Subcutaneous abdominal adipose tissue (tissue), 5 donors: Measurements from ENCODE around the gene SCN5A.

Experiments
- H3K27ac ChIP-seq: one replicate; pipeline ENCODE4 v1.7.0; 2013; ENCODE audit warnings: low read depth, mild to moderate bottlenecking, inconsistent platforms, low read length, moderate library complexity
- H3K27me3 ChIP-seq, 5 donors: one replicate each; pipeline ENCODE4 v1.7.0; 2013; ENCODE audit warnings: low read length in 5 of 5, inconsistent platforms in 1 of 5; ENCODE audit not compliant: control insufficient read depth in 5 of 5, insufficient read depth in 4 of 5
- H3K36me3 ChIP-seq, 5 donors: one replicate each; pipeline ENCODE4 v1.7.0; 2013; ENCODE audit warnings: low read length in 5 of 5; ENCODE audit not compliant: control insufficient read depth in 5 of 5, insufficient read depth in 5 of 5
- H3K4me1 ChIP-seq, 5 donors: one replicate each; pipeline ENCODE4 v1.7.0; 2013; ENCODE audit warnings: low read length in 5 of 5, mild to moderate bottlenecking in 3 of 5, moderate library complexity in 1 of 5; ENCODE audit not compliant: control insufficient read depth in 5 of 5, insufficient read depth in 5 of 5
- H3K4me3 ChIP-seq, 5 donors: one replicate each; pipeline ENCODE4 v1.7.0; 2013; ENCODE audit warnings: low read length in 5 of 5, low read depth in 1 of 5
- H3K9ac ChIP-seq, 5 donors: one replicate each; pipeline ENCODE4 v1.7.0; 2013; ENCODE audit warnings: low read length in 5 of 5, mild to moderate bottlenecking in 4 of 5, moderate library complexity in 3 of 5
- H3K9me3 ChIP-seq, 5 donors: one replicate each; pipeline ENCODE4 v1.7.0; 2013; ENCODE audit warnings: low read length in 5 of 5; ENCODE audit not compliant: control insufficient read depth in 5 of 5
- donor health status: healthy.
- donor health status: healthy.
- donor health status: healthy.
- donor health status: healthy.
- donor health status: healthy.

Gene SCN5A

GRCh38 chr3:38648024-38648658 is 1.3 kb downstream of the SCN5A start:
- Histone ChIP-seq H3K9me3 (peaks cover 0 to 4% (median 0%) of the 10 kb centered on the region in 5 donors), H3K4me1 (peaks cover 3 to 23% (median 14%) of the 10 kb centered on the region in 5 donors), H3K4me3 (no peak overlapping the region), H3K27me3 (peaks cover 15 to 47% (median 40%) of the 10 kb centered on the region in 5 donors), H3K27ac (no peak overlapping the region), H3K36me3 (no peaks in the 10 kb centered on the region), H3K9ac (no peak overlapping the region)

GRCh38 chr3:38647217-38647970 is 2.1 kb downstream of the SCN5A start:
- no peaks in the 10 kb centered on the region for H3K36me3 ChIP-seq
- no peak overlapping the region for H3K27ac ChIP-seq
- H3K27me3 ChIP-seq: peaks cover 22 to 49% (median 40%) of the 10 kb centered on the region in 5 donors
- no peaks in the 10 kb centered on the region for H3K9me3 ChIP-seq
- H3K9ac ChIP-seq: no peak overlapping the region
- no peak overlapping the region for H3K4me3 ChIP-seq
- H3K4me1 ChIP-seq: peaks cover 3 to 23% (median 14%) of the 10 kb centered on the region in 5 donors

- H3K36me3 ChIP-seq: no peaks in the 10 kb centered on the region
- no peaks in the 10 kb centered on the region for H3K9me3 ChIP-seq
- H3K4me1 ChIP-seq: peaks cover 3 to 23% (median 14%) of the 10 kb centered on the region in 5 donors
- no peak overlapping the region for H3K27ac ChIP-seq
- H3K27me3 ChIP-seq: peaks cover 22 to 49% (median 39%) of the 10 kb centered on the region in 5 donors
- H3K4me3 ChIP-seq: no peak overlapping the region
- H3K9ac ChIP-seq: no peak overlapping the region
Measured at GRCh38 chr3:38646630-38647029, 2.9 kb downstream of the SCN5A start.

DNA sequence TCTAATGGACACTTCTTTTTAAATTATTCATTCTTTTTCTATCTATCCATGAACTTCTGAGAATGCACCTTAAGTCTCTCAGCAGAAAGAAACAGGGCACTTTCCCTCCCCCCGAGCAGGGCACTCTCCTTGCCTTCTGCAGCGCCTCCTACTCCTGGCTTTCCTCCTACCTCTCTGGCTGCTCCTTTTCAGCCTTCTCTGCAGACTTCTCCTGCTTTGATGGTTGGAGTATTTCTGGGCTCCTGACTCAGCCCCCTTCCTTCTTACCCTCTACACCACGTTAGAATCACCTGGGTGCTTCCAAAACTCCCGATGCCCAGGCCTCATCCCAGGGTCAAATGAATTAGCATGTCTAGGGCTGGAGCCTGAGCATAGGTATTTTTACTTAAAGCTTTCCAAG is 3.4 kb downstream of the SCN5A start:
- Histone ChIP-seq H3K4me1 (peaks cover 3 to 20% (median 13%) of the 10 kb centered on the region in 5 donors), H3K27ac (no peak overlapping the region), H3K9ac (no peak overlapping the region), H3K4me3 (no peak overlapping the region), H3K27me3 (peaks cover 22 to 53% (median 36%) of the 10 kb centered on the region in 5 donors), H3K9me3 (no peaks in the 10 kb centered on the region), H3K36me3 (no peaks in the 10 kb centered on the region)

DNA sequence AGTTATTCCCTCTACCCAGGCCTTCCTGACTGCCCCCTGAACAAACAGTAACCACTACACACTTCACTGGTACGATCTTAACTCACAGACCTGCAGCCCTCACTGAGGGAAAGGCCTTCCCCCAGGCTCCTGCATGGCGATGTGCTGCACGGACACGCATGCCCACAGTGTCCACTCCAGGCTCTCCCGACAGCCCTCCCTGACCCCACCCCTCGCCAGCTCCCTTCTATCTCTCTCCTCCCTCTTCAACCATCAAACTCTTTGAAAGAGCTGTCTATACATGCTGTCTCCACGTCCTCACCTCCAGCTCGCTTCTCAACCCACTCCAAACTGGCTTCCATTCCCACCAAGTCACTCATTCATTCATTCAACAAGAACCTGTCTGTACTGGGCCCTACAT is 3.9 kb downstream of the SCN5A start:
- H3K4me3 ChIP-seq: no peak overlapping the region
- H3K9me3 ChIP-seq: no peaks in the 10 kb centered on the region
- H3K36me3 ChIP-seq: no peaks in the 10 kb centered on the region
- peaks cover 3 to 17% (median 13%) of the 10 kb centered on the region in 5 donors for H3K4me1 ChIP-seq
- H3K9ac ChIP-seq: no peak overlapping the region
- no peak overlapping the region for H3K27ac ChIP-seq
- H3K27me3 ChIP-seq: peaks cover 22 to 56% (median 33%) of the 10 kb centered on the region in 5 donors

DNA sequence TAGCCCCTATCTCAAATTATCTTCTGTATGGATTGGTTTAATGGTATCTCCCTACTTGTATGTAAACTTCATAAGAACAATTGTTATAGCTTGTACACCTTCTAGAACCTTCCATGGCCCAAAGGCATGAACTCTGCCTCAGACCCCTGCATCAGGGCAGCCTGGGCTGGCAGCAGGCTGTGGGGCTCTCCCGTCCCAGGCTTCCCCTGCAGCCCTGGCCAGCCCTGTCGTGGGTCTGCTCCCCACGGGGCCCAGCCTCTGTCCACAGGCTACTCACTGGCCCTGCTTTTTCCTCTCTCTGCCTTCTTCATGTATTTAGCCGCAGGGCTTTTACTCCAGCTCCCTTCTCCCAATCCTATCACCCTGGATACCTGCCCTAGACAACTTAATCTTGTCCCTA is 4.4 kb downstream of the SCN5A start:
- peaks cover 22 to 56% (median 32%) of the 10 kb centered on the region in 5 donors for H3K27me3 ChIP-seq
- no peak overlapping the region for H3K4me3 ChIP-seq
- no peak overlapping the region for H3K9ac ChIP-seq
- H3K36me3 ChIP-seq: no peaks in the 10 kb centered on the region
- no peak overlapping the region for H3K27ac ChIP-seq
- peaks cover 2 to 15% (median 12%) of the 10 kb centered on the region in 5 donors for H3K4me1 ChIP-seq
- no peaks in the 10 kb centered on the region for H3K9me3 ChIP-seq

DNA sequence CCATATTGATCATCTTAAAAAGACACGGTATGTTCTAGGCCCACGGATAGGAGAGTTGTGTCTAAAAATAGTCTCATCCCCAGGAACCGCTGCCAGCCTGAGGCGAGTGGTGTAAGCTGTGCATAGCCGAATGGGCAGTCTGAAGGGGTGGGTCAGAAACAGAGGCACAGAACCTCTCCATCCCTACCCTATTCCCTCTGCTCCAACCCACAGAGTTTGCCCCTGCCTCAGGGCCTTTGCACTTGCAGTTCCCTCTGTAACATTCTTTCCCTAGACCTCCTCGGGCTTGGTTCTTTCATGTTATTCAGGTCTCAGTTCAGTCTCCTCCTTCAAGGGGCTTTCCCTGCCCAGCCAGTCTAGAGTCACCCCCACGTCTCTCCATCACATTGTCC is 4.8 kb downstream of the SCN5A start:
- Histone ChIP-seq H3K9ac (no peak overlapping the region), H3K36me3 (no peaks in the 10 kb centered on the region), H3K4me1 (peaks cover 0 to 11% (median 8%) of the 10 kb centered on the region in 5 donors), H3K9me3 (no peaks in the 10 kb centered on the region), H3K4me3 (no peak overlapping the region), H3K27ac (no peak overlapping the region), H3K27me3 (peaks cover 22 to 56% (median 32%) of the 10 kb centered on the region in 5 donors)

DNA sequence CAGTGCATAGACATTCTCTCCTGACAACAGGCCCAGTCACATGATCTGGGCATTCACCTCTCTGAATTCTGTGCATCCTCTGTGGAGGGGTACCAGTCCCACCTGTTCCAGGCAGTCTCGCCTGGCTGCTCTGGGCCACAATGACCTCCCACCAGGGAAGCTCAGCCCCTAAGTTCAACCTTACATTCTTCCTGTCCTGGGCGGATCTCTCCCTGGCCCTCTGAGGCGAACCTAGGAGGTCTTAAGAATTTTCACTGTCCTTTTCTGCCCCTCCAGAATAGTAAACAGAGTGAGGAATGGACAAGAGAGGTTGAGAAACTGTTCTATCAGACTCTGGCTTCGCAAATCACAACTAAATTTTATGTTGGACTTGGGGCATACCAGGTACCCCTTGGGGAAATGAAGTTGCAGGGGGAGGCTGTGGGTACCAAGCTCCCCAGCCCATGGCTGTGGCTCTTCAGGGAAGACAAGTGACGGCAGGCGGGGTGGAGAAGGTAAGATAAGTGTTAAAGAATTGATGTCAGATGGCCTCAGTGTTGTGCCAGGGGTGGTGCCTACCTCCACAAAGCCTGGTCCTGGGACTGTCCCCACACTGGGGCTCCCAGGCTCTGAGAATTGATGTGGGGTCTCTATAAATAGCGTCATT is 5.3 kb downstream of the SCN5A start:
- Histone ChIP-seq H3K27ac (no peak overlapping the region), H3K27me3 (peaks cover 22 to 56% (median 32%) of the 10 kb centered on the region in 5 donors)

DNA sequence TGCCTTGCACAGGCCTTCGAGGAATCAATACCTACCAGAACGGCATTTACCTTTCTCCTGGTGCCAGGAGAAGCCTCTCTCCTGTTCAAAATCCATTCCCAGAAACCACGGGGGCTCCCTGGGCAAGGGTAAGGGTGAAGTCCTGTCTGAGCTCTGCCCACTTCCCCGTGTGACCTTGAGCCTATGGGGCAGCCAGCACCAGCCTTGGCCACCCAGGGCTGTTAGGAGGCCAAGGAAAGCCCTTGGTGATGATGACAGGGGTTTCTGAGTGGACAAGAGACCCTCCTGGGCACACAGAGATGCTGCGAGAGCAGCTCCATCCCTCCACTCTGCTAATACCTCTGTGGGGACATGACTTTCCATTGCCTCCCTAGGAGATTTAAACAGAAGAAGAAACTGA is 5.9 kb downstream of the SCN5A start:
- H3K4me1 ChIP-seq: peaks cover 0 to 2% (median 1%) of the 10 kb centered on the region in 5 donors
- H3K27ac ChIP-seq: no peak overlapping the region
- no peak overlapping the region for H3K4me3 ChIP-seq
- H3K9ac ChIP-seq: no peak overlapping the region
- no peaks in the 10 kb centered on the region for H3K36me3 ChIP-seq
- peaks cover 19 to 52% (median 27%) of the 10 kb centered on the region in 5 donors for H3K27me3 ChIP-seq
- no peaks in the 10 kb centered on the region for H3K9me3 ChIP-seq

More for the DNA sequence above, 5.3 kb downstream of the SCN5A start:
- Histone ChIP-seq H3K9me3 (no peaks in the 10 kb centered on the region), H3K4me3 (no peak overlapping the region), H3K9ac (no peak overlapping the region), H3K36me3 (no peaks in the 10 kb centered on the region), H3K4me1 (peaks cover 0 to 8% (median 7%) of the 10 kb centered on the region in 5 donors)

DNA sequence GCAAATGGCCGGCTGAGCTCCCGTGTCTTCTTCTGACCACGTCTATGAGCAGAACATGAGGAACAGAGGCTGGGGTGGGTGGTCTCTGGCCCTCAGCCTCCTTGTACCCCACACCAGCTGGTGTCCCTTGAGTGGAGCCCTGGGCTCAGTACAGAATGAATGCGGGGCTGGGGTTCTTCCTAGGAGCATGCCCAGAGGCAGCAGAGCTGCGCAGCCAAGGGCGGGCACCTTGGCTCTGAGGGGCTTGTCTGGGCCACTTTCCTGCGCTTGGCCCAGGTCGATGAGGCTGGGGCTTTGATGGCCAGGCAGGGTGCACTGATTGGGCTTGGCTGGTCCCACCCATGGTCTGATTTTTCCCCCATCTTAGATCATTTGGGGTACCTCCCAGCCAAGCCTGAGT is 6.4 kb downstream of the SCN5A start:
- Histone ChIP-seq H3K9ac (no peak overlapping the region), H3K4me1 (no peaks in the 10 kb centered on the region), H3K27ac (no peak overlapping the region), H3K27me3 (peaks cover 17 to 47% (median 22%) of the 10 kb centered on the region in 5 donors), H3K9me3 (no peaks in the 10 kb centered on the region), H3K4me3 (no peak overlapping the region), H3K36me3 (no peaks in the 10 kb centered on the region)
